ENCODE data around the gene OCRL.

The OCRL gene

DNA sequence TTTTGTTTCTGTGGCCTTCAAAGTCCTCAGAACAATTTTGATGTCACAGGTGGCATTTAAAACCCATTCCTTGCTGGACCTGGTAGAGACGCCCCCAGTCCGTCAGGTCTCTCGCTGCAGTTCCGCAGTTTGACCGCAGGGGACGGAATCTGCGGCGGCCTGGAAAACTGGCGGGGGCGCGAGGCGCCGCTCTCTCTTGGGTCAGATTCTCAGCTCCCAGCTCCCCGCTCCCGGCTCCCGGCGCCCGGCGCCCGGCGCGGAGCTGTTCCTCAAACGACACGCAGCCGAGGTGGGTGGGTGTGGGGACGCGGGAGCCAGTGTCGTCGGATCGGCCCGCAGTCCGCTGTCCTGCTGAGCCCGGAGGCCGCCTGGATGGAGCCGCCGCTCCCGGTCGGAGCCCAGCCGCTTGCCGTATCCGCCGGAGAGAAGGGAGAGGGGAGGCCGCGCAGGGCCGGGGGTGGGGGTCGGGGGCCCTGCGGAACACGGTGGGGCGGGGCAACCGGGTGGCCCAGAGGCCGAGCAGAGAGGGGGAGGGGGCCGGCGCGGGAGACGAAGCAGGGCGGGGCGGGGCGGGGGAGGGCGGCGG lies at the start of gene OCRL:
Gene OCRL, plus strand, starts transcription at position 192 of the 586 bp plus-strand sequence. Its CDS starts 181 bp downstream, at position 373.
- DNase-seq = peak; percentile 60

DNA sequence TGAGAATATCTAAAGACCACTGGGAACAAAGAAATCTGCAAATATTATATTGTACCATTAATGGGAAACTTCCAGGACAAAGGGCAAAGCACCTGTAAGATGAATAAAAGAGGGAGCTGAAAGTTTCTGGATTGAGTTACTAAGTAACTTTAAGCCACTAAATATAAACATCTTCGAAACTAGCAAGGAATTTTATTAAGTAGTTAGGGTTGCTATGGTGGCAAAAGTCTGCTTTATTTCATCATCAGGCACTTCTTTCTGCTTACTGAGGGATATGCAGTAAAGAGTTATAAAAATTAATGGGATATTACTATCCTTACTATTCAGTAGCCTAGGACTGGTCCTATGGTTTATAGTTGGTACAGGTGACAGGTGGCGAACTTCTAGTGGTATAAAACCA lies 49.7 kb upstream of the OCRL start:
- DNase-seq = no peak

DNA sequence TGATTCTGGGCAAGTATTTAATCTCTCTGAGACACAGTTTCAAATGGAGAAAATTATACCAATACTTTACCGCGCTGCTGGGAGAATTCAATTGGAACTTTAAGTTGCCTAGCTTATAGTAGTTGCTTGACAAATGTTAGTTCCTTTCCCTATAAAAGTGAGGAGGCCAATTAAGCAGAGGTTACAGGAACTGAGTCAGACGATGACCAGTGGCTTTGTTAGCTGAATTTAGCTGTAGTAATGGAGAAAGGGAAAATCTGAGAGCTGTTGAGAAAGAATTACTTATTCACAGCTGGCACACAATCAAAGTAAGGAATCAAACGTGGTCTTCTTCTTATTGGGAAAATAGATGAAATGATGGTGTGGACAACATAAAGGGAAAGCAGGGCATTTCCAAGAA lies 46.4 kb upstream of the OCRL start:
- DNase-seq = no peak

DNA sequence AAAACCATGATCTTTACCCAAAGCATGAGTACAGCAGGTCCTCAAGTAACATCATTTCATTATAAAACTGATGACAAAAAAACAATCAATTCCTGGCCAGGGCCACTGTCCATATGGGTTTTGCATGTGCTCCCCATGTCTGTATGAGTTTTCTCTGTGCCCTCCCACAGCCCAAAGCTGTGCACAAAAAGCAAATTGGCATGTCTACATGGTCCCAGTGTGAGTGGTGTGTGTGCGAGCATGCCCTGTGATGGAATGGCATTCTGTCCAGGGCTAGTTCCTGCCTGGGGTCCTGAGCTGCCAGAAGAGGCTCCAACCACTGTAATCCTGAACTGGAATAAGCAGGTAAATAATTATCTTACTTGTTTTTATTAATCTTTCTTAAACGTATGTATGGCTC lies 45.2 kb upstream of the OCRL start:
- no peak for DNase-seq

DNA sequence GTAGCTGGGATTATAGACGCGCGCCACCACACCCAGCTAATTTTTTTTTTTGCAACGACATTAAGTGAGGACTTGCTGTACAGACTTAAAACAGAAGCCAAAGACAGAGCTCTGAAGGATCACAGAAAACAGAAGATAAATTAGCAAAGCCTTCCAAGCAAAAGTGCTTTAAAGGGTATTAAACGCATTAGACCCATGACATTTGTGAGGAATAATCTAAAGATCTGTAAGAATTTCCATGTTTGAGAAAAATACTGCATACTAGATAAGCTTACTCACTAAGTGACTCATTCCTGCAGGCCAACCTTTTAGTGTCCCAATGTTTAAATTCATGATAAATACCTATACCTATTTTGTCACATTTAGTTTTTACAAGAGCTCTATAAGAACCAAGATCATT lies 44.2 kb upstream of the OCRL start:
- no peak for DNase-seq

DNA sequence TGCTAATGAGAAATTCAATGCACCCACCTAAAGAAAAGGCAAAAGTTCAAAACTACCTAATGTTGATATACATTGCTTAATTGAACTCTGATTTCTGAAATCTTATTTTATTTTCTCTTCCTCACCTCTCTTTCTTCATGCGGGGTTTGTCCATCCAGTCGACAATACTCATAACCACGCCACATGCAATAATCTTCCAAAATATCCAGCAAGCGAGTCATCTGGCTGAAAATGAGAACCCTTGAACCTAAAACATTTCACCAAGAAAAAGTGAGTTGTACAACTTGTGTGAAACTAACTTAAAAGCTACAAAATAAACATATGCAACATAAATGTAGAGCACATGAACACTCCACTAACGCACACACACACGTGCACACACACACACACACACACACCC lies 43.4 kb upstream of the OCRL start:
- no peak for DNase-seq

DNA sequence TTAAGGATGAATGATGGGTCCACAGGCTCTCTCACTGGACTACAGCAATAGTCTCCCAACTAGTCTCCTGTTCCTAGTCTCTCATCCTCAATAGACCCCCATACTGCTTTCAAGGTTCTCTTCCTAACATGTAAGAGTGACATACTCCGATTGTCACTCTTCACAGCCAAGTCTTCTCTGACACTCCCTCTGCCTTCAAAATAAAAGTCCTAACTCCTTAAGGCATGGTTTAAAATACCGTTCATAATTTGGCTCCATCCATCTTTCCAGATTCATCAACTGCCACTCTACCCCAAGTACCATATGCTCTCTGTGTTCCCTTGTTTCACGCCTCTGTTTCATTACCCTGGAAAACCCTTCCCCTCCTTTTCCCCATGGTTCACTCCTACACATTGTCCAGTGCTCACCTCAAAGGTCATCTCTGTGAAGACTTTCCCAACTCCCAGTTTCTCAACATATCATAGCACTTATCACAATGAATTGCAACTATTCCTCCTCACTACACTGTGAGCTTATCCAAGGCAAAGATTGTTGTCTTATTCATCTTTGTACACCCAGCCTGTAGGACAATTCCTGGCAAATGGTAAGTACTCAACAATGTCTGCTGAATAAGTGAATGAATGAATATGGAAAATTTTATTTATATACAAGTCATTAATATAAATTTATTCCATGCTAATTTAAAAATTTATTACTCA lies 42.8 kb upstream of the OCRL start:
- no peak for DNase-seq

DNA sequence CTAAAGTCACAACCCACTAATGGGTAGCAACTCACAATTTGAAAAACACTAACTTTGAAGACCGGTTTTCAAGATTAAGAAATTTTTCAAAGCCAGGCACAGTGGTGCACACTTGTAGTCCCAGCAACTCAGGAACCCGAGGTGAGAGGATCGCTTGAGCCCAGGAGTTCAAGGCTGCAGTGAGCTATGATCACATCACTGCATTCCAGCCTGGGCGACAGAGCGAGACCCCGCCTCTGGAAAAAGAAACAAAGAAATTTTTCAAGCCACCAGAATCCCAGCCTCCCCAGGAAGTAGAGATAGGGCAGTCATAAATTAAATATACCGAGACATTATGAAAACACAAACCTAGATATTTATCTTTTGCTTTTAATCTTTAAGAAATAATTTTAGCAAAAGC lies 29.7 kb upstream of the OCRL start:
- no peak for DNase-seq

DNA sequence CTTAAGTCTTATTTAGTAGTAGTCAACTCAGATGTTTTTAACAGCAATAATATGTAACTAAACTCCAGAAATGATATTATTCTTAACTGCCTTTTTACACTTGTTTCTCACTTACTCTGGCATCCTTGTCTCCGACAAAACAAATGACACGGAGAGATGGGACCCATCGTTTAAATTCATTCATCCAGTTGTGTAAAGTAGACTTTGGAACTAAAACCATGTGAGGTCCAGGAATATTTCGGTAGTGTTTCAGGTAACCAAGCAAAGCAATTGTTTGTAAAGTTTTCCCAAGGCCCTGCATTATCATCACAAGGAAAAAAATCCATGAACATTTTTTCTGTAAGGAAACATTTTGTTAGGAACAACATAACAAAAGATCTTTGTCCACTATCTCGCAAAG lies 28.4 kb upstream of the OCRL start:
- no peak for DNase-seq

DNA sequence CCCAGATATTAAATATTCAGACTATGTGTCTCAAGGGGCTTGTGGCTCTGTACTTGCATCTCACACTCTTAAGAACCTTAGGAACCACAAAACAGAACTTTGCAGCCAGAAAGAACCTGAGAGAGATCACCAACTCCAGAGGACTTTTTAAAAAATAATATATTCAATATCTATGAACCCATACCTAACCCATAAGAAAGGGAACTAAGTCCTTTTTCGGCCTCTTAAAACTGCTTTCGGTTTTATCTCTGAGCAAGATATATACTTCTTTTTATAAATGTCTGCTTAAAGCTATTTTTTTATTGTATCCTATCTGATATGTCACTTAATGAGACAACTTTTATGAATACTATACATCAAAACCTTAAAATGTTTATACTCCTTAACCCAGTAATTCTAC lies 27.6 kb upstream of the OCRL start:
- DNase-seq = no peak

DNA sequence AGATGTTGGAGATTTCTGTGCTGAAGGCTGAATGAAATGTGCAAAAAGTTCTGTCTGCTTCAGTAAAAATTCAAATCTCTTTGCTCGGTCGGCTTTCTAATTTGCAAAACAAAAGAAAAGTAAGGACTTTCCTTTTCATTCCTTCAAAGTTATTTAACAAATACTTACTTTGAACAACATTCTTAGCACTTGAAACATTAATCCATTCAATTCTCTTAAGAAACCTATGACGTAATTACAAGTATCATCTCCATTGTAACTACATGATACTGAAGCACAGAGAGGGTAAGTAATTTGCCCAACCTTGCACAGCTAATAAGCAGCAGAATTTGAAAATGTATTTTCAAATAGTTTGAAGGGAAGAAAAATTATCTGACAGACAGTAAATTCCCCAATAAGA lies 23.7 kb upstream of the OCRL start:
- DNase-seq = no peak

DNA sequence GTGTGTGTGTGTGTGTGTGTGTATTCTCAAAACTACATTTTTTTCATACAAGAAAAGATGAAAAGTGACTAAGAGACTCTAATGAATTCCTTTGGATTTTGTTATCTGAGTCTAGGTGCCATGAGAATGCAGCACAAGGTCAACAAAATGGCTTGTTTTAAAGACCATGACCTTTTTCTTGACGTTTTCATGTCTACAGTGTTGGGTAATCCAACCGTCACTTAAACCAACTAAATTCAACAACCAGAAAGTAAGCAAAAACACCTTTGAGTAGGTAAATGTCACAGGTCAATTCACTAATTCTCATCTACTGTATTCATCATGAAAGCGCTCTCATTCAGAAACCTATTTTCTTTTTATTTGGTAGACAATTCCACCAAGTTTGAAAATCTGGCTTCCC lies 19.9 kb upstream of the OCRL start:
- DNase-seq = no peak

DNA sequence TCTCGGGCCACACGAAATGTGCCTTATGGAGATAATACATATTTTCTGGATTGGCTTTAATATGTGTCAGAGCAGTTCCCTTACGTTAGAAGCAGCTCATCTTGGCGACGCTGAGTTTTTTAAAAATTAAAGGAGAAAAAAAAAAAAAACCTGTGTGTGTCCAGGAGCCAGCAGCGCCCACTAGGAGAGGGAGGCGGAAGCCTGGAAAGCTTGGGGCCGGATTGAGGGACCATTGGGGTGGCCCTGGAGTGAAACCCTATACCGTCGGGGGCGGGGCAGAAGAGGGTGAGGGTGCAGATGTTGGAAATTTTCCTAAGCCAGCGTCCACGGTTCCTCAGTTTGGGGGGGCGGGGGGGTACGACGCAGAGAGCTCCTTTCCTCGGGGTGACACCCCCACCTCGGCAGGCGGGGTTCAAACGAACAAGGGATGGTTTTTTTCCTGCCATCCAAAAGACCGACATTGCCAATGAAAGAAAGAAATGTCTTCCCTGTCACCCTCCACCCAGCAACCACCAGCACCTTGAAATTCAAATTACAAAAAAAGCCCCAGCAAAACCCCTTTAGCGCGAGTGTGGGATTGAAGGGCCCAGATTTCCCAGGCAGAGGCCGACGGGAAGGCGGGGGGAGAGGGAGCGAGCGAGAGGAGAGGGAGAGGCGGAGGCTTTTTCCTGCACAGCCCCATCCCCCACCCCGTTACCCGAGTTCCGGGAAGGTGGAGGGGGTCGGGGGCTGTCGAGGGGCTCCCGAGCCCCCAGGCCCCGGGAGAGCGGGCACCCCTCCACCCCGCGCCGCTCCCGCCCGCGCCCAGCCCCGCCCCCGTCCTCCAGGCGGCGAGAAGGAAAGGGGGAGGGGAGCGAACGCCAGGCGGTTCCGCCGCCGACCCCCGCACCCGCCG lies 17.6 kb upstream of the OCRL start:
- no peak for DNase-seq

DNA sequence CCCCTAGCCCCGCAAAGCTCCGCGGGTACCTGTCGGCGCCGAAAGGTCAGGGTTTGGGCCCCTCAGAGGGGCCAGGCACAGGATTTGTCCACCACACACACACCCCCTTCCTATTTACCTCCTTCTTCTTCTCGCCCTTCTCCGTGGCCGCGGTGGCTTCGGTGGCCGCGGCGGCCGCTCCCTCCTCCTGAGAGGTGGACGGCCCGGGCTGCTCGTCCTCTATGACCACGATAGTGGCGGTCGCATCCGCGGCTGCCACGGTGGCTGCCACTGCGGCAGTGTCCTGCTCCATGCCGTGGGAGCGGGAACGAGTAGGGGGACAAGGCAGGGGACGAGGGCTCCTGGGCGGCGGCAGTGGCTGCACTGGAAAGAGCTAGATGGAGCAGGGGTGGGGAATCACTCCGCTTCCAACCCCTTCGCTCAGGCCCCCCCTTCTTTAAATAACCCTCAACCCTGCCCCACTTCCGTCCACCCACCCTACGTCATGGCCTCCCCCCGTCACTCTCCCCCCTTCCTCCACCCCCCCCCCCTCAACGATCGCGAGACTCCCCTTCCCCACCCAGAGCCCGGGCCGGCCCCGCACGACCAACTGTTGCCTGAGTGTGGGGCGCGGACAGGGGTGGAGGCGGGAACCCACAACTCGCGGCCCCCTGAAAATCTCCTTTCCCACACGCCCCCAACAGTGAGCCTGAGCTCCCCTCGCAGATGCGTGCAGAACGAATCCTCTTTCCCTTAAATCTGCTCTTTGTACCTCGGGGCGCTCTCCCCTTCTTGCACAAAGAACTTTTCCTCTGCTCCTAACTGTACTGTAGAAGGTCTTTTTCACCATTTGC lies 16.8 kb upstream of the OCRL start, which contains the start of gene SMARCA1:
Gene SMARCA1, minus strand, starts transcription at position 412 of the 833 bp plus-strand sequence. Its CDS starts 120 bp downstream, at position 292.
- DNase-seq = peak; percentile 23

DNA sequence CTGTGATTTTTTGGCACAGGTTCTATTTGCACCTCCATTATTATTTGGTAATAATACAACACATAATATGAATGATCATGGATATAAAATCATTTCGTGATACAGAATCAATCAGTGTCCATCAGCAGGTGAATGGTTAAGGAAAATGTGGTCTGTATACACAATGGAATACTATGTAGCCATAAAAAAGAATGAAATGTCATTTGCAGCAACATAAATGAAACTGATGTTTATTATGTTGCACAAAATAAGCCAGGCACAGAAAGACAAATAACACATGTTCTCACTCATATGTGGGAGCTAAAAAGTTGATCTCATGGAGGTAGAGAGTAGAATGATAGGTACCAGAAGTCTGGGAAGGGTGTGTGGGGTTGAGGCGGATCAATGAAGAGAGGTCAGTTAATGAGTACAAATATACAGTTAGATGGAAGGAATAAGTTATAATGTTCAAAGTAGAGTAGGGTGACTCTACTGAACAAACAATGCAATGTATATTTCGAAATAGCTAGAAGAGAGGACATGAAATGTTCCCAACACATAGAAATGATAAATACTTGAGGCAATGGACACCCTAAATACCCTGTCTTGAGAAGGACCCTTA lies 15.7 kb upstream of the OCRL start:
- DNase-seq = no peak

DNA sequence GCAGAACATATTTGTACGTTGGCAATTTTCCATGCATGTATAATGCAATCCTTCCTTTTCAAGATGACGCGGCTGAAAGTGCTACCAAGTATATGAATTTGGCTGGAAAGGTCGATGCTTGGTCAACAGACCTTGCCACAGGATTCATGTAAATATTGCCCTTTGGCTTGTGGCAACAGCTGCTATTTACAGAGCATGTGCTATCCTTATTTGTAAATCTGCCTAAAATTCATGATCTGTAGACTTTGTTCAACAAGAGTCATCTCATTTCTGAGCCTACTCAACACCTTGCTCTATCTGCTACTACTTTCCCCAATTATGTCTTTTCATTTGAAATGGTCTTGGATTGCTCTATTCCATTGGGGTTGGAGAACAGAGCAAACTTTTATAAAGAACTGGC lies 14.9 kb upstream of the OCRL start:
- no peak for DNase-seq

DNA sequence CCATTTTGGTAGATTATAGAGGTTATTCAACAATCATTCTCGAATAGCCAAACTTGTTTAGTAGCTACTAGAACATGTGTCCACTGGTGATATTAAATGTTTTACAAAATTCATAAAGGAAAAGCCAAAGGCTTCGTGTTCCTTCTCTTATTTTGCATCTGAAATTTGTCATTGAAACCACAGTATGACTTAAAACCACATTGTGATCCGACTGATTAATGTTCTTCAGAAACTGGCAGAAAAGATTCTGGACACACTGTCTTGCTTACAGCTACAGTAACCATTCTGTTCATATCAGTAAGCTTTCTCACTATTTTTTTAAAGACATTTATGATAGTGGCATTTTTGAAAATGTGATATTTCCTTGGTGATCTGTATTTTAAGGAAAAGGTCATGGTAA lies 14.2 kb upstream of the OCRL start:
- DNase-seq = no peak

DNA sequence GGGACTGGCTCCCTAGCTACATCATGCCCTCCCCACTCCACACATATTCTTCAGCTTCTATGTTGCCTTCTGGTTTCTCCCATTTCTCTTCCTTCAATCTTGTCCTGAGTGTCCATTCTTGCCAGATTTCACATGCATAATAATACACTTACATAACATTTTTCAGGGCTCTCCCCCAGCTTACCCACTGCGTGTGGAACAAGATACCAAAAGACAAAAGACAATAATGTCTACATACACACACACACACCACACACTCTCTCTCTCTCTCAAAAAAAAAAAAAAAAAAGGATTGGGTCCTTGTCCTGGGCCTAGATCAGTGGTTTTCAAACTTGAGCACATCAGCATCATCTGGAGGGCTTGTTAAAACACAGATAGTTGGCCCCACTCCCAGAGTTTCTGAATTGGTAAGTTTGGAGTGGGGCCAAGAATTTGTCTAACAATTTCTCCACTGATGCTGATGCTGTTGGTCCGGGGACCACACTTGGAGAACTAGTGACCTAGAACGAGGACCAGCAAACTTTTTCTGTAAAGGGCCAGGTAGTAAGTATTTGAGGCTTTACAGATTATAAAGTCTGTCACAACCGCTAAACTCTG lies 10.3 kb upstream of the OCRL start:
- DNase-seq = no peak

DNA sequence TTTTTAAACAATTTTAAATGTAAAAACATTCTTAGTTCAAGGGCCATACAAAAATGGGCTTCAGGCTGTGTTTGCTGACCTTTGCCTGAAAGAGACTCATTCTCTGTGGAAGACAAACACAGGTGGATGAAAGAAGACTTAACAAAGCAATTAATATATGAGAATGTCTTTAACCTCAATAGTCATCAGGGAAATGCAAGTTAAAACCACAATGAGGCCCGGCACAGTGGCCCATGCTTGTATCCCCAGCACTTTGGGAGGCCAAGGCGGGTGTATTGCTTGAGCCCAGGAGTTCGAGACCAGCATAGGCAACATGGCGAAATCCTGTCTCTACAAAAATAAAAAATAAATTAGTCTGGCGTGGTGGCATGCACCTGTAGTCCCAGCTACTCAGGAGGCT lies 9.6 kb upstream of the OCRL start:
- DNase-seq = no peak

DNA sequence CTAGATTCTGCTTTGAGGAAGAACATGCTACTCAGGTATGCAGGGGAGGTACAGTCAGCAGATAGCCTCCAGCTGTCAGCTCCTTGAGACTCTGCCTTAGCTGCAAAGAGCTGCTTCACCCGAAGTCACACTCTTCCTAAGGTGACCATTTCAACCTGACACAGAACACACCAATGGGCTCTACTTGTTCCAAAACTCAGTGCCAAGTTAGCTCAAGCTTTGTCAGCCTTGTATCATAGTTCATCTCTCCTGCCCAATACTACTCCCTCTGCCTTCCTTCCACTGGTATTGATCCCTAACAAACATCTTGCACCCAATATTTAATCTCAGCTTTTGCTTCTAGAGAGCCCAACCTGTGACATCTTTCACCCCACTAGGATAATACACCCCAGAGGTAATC lies 8.9 kb upstream of the OCRL start:
- DNase-seq = no peak

DNA sequence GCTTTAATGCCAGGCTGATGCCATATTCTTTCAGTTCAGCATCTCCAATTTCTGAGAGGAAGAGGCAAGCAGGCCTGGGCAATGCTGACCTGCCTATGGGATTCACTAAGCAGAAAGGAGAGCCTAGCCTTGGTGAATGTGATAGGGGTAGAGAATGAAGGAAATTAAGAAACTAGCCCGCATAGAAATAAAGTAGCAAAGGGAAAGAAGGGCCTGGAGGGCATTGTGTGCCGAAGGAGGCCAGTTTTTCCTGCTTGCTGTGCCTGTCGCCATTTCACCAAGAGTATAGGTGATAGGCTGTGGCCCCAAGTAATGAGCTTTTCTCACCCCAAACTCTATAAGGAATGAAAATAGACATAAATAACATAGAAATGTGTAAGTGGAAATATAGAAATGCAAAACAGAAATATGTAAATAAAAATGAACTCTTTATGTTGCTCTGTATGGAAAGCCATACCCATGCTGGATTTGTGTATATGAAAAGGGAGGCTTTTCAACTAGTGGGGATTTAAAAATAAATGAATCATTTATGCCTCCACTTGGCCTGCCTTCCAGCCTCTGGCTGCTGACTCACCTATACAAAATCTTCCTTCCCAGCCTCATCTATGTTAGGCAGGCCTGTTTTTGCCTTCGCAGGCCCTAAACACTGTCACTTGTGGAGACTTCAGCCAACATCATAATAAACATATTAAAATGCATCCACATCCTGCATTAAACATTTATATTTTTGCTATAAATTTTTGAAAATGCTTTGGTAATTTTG lies 5.1 kb upstream of the OCRL start:
- no peak for DNase-seq

All from activated T-cell treated with anti-CD3 and anti-CD28 coated beads, Interleukin-2, amount 50 U/mL, for 1 hour (primary cell).